Endothelial cell (in vitro differentiated cells): Measurements from ENCODE around the gene RIPPLY1. TPM values are rescaled to one million over a fixed set of nuclear protein-coding genes. Genes with fewer than 3 reads are reported as not detected.

Source experiments
- DNase-seq: peaks from one replicate; pipeline ENCODE4 v3.0.0; 2021; ENCODE audit warnings: low spot score
- H3K27ac Mint-ChIP-seq: one replicate; pipeline ENCODE4 v1.8.0; 2021; ENCODE audit warnings: mixed read lengths, inconsistent platforms; ENCODE audit not compliant: unreplicated experiment
- H3K27me3 Mint-ChIP-seq: one replicate; pipeline ENCODE4 v1.8.0; 2021; ENCODE audit warnings: mild to moderate bottlenecking, moderate library complexity, mixed read lengths, inconsistent platforms; ENCODE audit not compliant: unreplicated experiment
- H3K36me3 Mint-ChIP-seq: one replicate; pipeline ENCODE4 v1.8.0; 2021; ENCODE audit warnings: mild to moderate bottlenecking, low read depth, mixed read lengths, inconsistent platforms; ENCODE audit not compliant: unreplicated experiment
- H3K4me1 Mint-ChIP-seq: one replicate; pipeline ENCODE4 v1.8.0; 2021; ENCODE audit warnings: mild to moderate bottlenecking, mixed read lengths, inconsistent platforms; ENCODE audit not compliant: unreplicated experiment
- H3K4me3 Mint-ChIP-seq: one replicate; pipeline ENCODE4 v1.8.0; 2021; ENCODE audit warnings: mild to moderate bottlenecking, mixed read lengths, inconsistent platforms; ENCODE audit not compliant: unreplicated experiment
- H3K9me3 Mint-ChIP-seq: one replicate; pipeline ENCODE4 v1.8.0; 2021; ENCODE audit warnings: mixed read lengths, inconsistent platforms; ENCODE audit not compliant: unreplicated experiment
- CTCF ChIP-seq: fragments of 200-600 bp; sonication (generic); IDR thresholded peaks from one replicate; pipeline ENCODE4 v1.5.0; 2021; ENCODE audit warnings: antibody characterized with exemption; ENCODE audit not compliant: unreplicated experiment
- total RNA-seq: library from RNA; stranded (reverse); fragmentation: NEBNext Ultra II Directional; extraction: Animal tissue kit (Norgen Biotek cat#: 25700); gene quantifications from one replicate; pipeline ENCODE4 v1.2.1, GENCODE V29; 2021; ENCODE audit not compliant: unreplicated experiment

Gene RIPPLY1
- total RNA-seq, 1 donor from 2014 or later: not detected

GRCh38 chrX:106931831-106932491 lies 28.8 kb upstream of the RIPPLY1 start:
- Mint-ChIP-seq H3K36me3 (no peaks in the 10 kb centered on the region), H3K4me3 (no peak overlapping the region), H3K27ac (no peak overlapping the region), H3K4me1 (peaks cover 3% of the 10 kb centered on the region), H3K27me3 (peaks cover 2% of the 10 kb centered on the region), H3K9me3 (no peaks in the 10 kb centered on the region)
- DNase-seq: no peak
- no peak for TF ChIP-seq CTCF

GRCh38 chrX:106928227-106928626 lies 25.1 kb upstream of the RIPPLY1 start:
- no peak for DNase-seq
- H3K4me1 Mint-ChIP-seq: no peaks in the 10 kb centered on the region
- H3K27me3 Mint-ChIP-seq: peaks cover 2% of the 10 kb centered on the region
- no peak overlapping the region for H3K27ac Mint-ChIP-seq
- H3K36me3 Mint-ChIP-seq: no peaks in the 10 kb centered on the region
- TF ChIP-seq CTCF: no peak
- no peaks in the 10 kb centered on the region for H3K9me3 Mint-ChIP-seq
- no peak overlapping the region for H3K4me3 Mint-ChIP-seq

GRCh38 chrX:106927700-106928099 lies 24.6 kb upstream of the RIPPLY1 start:
- Mint-ChIP-seq H3K27ac (no peak overlapping the region), H3K36me3 (no peaks in the 10 kb centered on the region), H3K4me1 (no peaks in the 10 kb centered on the region), H3K9me3 (no peaks in the 10 kb centered on the region), H3K4me3 (no peak overlapping the region), H3K27me3 (peaks cover 2% of the 10 kb centered on the region)
- no peak for DNase-seq
- no peak for TF ChIP-seq CTCF

- no peak overlapping the region for H3K27ac Mint-ChIP-seq
- H3K36me3 Mint-ChIP-seq: no peaks in the 10 kb centered on the region
- no peaks in the 10 kb centered on the region for H3K4me1 Mint-ChIP-seq
- no peak for TF ChIP-seq CTCF
- peaks cover 2% of the 10 kb centered on the region for H3K27me3 Mint-ChIP-seq
- H3K4me3 Mint-ChIP-seq: no peak overlapping the region
- DNase-seq: no peak
- H3K9me3 Mint-ChIP-seq: no peaks in the 10 kb centered on the region
These were observed 23.9 kb upstream of the RIPPLY1 start for GRCh38 chrX:106927023-106927422.

GRCh38 chrX:106921637-106922036 lies 18.5 kb upstream of the RIPPLY1 start:
- Mint-ChIP-seq H3K27me3 (no peaks in the 10 kb centered on the region), H3K36me3 (no peaks in the 10 kb centered on the region), H3K4me1 (no peaks in the 10 kb centered on the region), H3K27ac (no peak overlapping the region), H3K4me3 (no peak overlapping the region), H3K9me3 (no peaks in the 10 kb centered on the region)
- DNase-seq: no peak
- no peak for TF ChIP-seq CTCF
